ENCODE results near the gene AP3S2.

- TF ChIP-seq CTCF (IDR thresholded peaks at IDR 0.05) (no peak), POLR2A (IDR thresholded peaks at IDR 0.05) (no peak)
Observed at GRCh38 chr15:89848970-89849292, 44.9 kb downstream of the AP3S2 start.
